CD4-positive, alpha-beta T cell treated with Interleukin-6 at 100 ng/mL for 8 hours (primary cell): ENCODE results near the gene GNG12.

Experiments used
- DNase-seq: peaks from one replicate; pipeline ENCODE4 v3.0.0-alpha.2; 2020; ENCODE audit warnings: mixed read lengths, low spot score

GNG12 gene

DNA sequence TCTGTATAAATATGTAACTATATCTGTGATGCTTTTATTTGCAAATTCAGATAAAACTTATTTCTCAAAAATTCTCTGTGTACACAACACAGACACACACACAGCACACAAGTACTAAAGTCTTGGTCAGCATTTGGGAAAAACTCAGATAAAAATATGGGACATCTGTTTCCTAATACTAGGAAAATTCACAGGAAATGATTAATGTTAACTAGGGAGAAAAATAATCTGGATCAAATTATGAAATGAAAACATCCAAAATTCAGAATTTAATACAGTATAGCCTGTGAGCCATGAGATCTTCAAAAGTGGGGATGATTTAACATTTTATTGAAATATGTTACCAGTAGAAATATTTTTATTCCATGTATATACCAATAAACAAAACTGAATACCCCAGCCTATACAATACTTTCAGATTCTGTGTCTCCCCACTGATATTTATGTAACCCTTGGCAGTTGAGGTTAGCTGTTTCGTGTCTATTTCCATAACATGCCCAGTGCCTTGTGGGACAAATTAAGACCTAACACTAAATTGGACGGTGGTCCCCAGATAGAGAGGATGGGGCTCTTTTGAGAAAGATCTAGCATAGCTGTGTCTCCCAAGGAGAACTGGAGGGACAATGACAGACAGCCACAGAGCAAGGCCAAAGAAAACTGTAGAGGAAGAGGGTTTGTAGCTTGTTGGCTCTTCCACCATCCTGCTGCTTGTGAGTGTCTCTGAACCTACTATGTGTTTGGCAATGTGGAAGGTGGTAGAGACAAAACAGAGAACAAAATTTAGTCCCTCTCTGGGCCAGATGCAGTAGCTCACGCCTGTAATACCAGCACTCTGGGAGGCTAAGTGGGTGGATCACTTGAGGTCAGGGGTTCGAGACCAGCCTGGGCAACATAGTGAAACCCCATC is 47.2 kb downstream of the GNG12 start:
- no peak for DNase-seq

DNA sequence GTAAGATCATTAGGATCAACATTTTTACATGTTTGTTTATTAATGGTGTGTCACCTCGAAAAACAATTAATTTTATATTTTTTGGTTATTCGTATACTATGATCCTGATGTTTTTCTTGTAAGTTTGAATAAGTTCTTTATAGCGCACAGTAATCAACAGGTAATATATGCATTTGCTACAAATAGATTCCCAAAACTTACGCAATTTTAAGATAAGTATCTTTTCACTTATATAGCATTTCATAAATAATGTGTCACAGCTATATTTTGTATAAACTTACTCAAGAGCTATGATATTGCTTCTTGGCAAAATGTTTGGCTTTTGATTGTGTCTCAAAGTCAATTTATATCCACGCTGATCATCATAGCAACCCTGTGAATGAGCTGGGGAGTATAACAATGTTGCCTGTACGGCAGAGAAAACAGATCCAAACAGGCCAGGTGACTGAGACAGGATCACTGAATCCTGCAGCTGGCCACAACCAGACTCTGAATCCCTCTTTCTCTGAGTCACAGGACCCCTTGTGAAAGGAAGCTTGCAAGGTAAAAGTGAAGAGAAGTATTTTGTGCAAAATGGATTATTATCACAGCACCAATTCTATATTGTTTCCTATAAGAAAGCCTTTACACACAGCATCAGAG is 48.6 kb downstream of the GNG12 start:
- DNase-seq: no peak

DNA sequence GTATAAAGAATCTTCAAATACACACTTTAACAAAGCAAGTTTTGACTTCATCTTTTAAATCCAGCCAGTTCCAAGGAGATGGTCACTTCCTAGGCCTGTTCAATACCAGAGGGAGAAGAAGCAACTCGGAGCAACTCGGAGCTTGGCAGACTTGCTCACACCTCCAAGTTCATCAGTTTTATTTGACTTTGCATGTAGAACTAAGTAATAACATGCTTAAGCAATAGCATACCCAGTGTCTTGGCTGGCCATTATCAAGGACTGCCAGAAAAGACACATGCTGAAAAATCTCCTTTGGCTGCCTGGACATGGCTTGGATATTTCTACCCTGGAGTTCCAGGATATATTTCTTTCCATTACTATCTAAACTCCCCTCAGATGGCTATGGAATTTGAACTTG is 52.6 kb downstream of the GNG12 start:
- DNase-seq: no peak

DNA sequence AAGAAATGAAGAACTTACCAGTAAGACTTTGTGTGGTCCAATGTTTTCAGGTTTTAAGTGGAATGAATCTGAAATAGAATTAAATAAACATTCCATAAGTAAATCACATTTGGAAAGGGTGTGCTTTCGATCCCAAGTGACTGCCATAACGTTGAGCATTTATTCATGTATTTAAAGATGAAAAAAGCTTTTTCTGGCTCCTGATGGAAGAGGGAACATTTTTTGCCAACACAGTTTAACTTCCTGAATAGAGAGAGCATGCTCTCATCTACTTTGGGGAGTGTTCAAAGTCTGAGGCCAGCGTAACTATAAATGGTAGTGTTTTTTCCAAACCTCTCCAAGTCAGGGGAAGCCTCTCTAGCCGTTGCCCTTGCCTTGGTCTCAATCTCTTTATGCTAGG is 55.8 kb downstream of the GNG12 start:
- DNase-seq: no peak

DNA sequence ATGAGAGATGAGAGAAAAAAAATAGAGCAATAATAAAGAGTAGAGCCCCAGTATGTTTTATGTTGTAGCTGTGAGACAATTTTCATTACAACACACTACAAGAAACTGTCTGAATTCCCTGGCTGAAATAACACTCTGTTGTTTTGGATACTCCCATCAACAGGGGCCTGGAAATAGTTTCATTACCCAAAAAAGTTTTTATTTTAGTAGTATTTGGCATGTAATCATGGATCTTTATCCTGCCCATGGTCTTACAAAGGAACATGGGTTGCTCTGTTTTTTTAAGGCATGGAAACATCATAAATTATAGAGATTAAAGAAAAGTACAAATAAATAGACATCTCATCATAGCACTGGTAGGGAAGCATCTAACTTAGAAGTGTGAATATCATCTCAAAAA is 56.3 kb downstream of the GNG12 start:
- no peak for DNase-seq

DNA sequence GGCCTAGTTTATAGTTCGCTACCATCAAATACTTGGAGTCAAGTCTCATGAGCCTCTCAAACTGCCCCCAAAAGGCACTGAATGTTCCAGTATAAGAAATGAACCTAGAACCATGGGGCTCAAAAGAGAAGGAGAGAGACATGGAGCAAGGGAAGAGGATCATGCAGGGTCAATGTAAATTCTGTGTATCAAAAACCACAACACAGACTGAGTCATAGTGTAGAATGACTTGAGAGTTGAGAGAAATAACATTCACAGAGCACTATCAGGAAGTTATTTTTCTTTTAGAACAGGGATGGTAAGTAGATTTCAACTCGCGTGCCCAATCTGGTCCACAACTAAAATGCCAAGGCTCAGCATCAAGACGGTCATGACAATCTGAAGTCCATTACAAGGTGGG is 59.8 kb downstream of the GNG12 start:
- no peak for DNase-seq

DNA sequence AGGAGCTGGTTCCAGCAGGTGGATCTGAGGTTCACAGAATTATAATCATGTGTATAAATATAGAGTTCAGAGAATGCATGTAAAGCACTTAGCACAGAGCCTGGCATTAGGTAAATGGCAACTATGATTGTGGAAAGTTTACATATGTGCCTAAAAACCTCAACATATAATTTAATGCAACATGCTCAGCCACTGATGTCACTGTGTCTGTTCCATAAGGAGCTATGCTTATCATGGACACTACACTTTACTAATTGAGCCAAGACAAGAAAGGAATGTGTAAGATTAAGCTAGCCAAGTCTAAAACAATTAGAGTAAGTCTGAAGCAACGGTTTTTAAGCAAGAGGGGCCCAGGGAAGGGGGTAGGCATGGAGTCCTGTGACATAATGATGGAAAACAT is 61.5 kb downstream of the GNG12 start:
- no peak for DNase-seq

DNA sequence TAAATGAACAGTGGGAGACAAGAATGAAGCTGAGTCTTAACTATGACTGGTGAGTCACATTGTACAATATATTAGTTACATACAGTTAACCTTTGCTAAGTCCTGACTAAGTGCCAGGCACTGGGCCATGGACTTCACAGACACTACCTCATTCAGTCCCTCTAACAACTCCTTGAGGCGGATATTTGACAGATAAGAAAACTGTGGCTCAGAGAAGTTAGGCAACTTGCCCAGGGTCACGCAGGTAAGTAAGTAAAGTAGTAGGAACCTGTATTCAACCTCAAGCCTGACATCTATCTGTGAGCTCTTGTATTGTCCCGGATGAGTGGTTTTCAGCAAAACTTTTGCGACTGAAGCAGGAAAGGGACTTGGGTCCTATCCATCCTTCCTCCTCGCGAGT is 62.1 kb downstream of the GNG12 start:
- no peak for DNase-seq

DNA sequence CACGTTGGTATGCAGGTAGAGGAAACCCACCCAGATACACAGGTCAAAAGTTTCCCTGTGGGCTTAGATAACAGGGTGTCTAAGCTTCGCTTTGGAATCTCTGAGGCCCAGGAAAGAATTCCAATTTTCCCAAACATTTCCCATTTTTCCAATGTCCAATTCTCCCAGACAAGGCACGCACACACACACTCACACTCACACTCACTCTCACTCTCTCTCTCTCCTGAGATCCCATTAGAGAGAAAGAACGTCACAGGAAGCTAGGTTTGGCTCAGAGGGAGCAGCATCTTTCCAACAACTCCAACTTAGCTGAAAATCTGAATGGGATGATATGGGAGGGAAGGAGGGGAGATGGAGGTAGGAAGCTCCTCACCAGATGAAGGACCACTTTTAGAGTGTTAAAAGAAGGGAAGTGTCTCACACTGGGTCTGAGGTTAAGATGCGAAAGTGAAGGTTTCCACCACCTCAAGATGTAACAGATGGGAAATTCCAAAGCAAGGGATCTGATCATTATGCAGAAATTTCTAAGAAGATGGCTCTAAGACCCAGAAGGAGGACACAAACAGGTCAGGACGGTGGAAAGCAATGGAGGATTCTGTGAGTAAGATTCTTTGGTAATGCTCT is 63.5 kb downstream of the GNG12 start:
- no peak for DNase-seq

DNA sequence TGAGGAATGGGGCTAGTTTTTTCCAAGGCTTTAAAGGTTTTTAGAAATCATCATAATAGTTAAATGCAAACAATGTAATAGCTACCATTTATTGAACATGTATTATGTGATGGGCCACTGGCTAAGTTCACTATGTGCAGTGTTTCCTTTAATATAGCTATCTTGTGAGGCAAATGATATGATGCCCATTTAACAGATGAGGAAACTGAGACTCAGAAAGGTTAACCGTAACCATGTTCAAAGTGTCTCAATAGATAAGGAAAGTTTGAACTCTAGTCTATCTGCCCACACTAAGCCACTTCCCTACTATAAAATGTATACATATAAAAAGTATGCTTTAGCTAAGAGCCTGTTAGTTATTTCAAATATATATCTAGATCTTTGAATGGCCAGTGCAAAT is 64.8 kb downstream of the GNG12 start:
- DNase-seq: no peak

DNA sequence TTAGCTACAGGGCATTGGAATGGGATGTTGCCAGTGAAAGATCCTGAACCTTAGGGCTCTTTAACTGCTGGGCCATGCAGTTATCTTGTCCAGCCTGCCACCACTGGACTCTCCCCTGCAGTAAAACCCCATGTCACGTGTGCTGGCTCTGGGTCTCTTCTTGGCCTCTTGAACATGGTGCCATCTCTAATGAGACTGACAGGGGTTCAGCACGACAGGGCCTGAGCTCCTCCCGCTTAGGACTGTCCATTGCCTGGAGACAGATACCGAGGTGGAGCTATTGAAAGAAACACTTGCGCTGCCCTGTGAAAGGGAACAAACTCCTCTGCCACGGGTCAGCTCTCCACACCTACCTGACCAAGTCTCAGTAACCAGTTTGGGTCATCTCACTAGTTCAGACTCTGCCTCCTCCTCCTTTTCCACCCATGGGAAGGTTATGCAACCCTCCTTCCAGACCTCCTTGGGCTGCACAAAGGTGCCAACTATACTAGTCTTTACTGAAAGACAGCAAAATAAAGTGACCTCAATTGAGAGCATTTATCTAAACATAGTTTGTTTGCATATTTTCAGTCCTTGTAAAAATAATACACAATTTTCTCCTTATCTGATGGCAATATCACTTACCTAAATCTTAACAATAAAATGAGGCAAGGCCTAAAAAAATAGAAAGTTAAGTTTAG is 66.0 kb downstream of the GNG12 start:
- DNase-seq: no peak

DNA sequence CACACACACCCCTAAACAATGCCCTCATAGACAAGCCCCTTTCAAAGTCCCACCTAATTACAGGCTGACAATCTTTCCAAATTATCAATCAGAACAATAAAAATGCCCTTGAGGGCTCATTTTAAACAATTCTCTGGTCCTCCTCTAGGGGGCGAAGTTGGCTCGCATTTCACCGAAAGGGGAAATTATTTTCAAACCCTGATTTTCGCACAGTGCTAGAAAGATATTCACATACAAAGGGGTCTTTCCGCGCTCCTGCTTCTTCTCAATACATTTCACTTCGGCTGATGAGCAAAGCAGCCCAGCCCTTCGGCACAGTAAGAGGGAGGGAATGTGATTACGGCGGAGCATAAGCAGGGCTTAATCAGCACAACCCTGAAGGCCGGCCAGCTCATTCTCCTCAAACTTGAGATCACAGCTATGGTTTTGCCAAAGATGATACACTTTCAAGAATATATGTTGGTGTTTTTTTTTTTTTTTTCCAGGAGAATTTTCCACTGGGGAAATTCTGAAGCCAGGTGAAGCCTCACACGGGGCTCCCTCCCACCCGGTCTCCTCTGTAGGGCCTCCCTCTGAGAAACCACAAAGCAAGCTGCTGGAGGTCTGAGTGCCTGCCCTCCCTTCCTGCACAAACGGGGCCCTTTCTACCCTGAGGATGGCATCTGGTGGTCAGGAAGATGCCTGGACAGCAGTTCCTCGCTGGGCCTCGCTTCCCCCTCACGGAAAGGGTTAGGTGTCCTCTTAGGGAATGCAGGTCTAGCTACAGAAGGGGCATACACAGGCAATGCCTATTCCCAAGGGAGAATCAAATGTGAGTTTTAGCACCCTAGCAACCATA is 66.9 kb downstream of the GNG12 start:
- DNase-seq: peak; percentile 31

DNA sequence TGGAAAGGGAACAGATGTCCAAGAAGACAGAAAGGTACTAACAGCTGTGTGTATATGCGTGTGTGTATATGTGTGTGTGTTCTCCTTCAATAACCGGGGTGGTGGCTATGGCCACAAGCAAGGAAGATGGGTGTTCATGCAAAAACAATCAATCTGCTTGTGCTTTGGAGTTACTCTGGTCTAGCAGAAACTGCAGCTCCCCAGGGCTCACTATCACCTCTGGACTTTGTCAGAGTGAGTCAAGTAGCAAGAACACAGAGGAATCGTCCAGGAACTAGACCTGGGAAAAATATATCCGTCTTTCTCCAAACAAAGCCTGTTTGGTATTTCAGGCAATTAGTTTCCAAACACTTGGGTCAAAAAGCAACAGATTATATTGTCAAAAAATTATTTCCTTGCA is 68.6 kb downstream of the GNG12 start:
- DNase-seq: no peak

DNA sequence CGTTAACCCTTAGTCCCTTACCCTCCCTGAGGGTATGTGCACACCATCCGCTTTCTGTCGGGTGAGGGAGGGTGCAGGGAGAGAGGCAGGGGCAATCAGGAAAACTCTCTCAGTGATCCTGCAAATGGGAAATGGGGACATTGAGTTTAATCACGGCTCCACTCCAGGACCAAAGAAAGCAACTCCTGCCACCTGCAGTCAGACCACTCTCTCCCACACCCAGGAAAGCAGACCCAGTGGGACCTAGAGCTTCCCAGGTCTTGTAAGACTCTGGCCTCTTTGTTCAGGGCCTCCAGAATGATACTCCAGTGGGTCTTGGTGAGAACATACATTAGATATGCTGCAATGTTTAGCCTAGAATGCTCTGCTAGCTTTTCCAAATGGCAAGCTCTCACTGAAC is 71.5 kb downstream of the GNG12 start:
- DNase-seq: no peak

DNA sequence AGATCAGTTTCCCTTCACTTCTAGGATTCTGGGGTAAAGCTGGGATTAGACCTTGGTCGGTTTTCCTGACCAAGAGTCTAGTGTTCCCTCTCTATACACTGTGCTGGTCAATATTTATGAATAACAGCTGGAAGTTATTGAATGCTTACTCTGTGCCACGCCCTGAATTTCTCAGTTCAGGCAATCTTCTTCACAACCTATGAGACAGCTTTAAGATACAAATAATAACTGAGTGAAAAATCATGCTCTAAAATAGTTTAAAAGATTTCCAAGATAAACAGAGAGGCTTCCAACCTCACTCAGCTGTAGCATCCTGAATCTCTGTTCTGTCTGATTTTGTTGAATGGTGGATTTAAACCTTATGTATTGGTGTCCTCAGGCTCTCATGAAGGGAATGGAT is 72.2 kb downstream of the GNG12 start:
- DNase-seq: no peak

DNA sequence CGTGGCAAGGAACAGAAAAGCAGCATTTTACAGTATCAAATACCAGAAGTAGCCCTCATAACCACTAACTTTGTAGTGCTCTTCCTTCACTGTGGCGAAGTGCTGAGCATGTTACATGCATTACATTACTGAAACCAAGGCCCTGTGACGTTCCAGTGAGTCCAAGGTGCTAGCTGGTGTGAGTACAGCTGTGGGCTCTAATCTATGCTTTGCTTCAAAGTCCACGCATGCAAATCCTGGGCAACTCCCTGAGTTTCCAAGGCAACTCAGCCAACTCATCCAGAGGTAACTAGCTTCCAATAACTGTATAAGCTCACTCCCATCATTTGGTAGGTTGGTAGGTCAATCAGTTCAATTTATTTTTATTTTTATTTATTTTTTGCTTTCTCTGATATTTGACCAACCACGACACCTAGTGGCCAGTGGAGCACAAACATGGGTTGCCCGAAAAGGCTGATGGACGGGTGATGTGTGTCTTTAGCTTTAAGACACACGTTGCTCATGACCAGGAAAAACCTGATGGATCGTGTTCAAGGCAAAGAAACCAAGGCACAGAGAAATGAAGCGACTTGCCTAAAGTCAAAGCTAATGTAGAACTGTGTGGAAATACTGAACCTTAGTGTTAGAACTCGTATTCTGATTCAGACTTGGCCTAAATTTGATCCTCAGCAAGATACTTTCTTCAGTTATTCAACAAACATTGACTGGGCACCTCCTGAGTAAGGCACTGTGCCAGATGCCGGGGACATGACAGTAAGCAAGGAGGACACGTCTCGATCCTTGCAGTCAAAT is 73.0 kb downstream of the GNG12 start:
- peak; percentile 45 for DNase-seq

DNA sequence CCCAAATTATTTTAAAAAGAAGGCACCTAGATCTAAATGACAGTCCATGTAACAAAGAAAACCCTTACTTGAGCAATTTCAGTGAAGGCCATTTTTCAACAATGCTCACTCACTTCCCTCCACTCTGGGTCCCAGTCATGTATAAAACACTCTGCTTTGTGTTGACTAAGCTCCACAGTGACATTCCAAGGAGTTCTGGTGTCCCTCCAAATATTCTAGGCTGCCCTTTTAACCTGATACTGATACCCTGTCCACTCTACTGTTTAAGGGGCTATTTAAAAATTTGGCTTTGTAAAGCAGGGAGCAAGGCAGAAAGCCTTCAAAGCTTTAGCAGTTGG is 73.6 kb downstream of the GNG12 start:
- no peak for DNase-seq

DNA sequence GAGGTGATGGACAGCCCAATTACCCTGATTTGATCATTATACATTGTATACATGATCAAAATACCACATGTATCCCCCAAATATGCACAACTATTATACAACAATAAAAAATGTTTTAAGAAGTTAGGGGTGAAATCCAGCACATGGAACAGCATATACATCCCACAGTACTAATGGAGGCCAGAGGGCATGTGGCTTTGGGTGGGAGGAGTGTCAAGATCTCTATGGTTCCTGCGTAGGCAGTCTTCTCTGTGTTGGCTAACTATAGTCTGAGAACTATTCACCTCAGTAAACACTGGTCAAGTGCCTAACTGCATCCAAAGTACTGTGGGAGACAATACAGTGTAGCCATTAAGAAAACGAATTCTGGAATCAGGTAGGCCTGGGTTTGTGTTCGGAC is 74.2 kb downstream of the GNG12 start:
- no peak for DNase-seq

DNA sequence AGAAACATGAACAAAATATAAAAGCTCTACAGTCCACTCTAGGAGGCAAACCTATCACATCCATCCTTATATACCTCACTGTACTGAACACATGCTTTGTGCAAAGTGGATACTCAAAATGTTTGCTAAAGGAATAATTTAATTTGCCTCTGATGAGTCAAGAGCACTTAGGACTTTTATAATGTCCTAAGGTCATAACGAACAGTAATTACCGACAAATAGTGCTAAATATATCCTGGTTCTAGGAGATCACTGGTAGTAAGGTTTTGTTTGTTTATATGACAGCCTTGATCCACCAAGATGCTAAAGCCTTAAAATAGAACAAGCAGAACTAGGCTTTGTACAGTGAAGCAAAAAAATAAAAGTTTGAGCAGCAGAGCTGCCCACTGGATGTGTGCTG is 77.6 kb downstream of the GNG12 start:
- DNase-seq: no peak

DNA sequence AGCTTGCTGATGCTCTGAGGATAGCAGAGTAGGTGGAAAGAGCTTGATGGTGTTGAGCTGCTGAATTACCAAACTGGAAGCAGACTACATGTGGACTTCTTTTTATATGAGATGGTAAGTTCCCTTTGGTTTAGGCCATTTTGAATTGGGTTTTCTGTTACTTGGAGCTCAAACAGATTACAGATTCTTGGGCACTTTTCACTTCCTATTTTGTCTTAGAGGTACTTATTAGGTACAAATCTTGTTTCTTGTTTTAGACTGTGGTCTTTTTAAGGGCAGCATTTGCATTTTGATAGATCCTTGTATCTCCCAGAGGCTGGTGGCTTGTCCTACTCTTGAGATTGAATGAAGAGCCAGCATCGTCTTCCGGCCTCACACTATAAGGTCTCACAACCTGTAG is 78.1 kb downstream of the GNG12 start:
- no peak for DNase-seq

DNA sequence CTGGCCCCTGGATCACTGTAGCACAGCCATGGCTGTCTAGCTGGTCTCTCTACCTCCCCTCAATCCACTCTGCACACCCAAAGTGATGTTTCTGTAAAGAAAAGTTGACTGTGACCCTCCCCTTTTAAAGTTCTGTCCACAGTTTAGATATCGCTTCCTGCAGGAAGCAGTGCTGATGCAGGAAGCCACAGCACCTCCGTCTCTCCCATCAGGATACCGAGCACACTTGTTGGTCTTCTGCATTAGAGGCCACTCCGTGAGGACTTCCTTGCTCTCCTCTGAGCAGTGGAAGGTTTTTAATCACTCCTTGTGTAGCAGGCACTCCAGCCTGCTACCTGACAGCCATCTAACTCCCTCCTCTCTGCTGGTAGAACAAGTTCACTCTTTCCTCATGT is 78.7 kb downstream of the GNG12 start:
- no peak for DNase-seq
